NCI-H226 (cell line): ENCODE results near the gene CRIM1.

Experiments
- DNase-seq: peaks from one replicate; pipeline ENCODE4 v3.0.0-alpha.2; 2015

Gene CRIM1

DNA sequence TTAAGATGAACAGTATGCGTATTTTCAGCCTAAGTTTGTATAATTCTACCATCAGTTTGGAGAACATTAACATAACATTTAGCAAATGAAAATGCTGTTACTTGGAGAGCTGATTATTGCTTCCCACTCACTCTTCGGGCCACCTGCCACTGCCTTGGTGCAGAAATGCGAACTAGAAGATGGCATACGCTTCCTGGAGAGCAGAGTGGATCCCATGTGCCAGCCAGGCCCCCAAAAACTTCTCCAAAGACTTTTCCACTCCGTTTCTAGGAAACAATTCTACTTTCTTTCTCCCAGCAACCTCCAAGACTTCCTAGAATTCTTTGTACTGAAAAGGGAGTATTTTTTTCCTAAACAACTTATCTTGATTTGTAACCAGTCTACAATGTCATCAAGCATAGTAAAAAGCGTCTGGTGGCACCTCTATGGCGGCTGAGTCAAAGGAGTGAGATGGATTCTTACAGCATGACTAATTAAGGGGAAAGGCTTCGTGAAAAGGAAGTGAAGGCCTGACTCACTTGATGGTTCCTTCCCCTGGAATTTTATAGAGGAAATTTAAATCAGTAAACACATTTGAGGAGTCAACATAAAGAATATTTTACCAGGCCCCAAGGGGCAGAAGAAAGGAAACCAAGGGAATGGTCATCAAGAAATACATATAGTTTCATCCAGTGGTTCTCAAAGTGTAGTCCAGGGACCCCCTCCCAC is 205.8 kb downstream of the CRIM1 start:
- peak; percentile 93 for DNase-seq

DNA sequence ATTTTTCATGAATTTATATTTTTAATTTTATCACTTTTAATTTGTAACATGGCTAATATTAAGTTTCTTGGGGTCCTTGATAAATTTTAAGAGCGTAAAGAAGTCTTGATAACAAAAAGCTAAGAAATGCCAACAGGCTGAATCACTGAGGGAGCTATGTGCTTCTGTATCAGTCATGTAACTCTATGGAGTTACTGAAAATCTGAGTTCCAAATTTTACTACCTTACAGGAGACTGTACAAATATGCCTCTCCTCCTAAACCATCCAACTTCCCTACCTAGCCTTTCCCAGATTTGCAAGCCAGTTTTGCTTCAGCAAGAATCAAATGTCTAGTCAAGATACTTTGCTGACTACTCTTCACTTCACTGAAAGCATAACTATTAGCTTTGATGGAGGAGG is 206.7 kb downstream of the CRIM1 start:
- DNase-seq, result peak; percentile 74

DNA sequence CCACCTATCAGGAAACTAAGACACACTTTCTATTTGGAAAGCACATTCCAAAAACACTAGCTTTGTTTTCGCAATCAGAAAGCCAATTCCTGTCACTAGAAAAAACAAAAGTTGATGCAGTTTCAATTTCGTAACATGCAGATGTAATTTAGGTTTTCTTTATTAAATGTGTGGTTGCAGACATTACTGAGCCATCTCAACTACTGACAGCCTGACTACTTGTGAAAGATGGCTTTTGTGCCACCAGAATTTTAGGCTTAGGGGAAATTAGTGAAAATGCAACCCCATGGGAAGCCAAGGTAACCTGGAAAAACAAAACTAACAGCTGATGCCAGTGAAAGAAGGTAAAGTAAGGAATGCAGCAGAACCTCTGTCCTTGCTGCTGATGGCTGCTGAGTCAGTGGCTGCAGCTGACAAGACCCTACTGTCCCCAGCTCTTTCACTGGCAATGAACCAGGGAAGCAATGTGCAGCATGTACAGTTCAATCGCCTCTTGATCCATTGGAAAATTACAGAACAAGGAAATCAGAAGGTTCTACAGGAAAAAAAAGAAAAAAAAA is 207.5 kb downstream of the CRIM1 start:
- DNase-seq, result peak; percentile 41

DNA sequence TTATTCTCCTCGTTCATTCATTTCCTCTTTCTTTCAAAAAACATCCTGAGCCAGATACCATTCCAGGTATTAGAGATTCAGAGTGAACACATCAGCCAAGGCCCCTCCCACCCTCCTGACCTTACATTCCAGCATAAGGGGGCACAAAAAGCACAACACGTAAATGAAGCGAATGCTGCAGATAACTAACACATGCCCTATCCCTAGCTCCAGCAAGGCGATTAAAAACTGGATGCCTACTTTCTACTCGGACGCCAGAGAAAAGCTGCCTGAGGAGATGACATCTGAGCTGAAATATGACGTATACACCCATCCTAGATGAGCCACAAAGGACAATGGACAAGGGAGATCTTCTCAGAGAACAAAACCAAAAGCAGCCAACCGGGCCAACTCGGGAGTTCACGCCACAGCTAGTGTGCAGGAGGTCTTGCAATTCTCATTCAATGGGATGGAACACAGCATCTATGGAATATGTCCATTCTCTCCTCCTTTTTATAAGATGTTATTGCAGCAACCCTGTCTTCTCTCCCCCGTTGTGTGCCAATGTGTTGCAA is 208.9 kb downstream of the CRIM1 start:
- no peak for DNase-seq

DNA sequence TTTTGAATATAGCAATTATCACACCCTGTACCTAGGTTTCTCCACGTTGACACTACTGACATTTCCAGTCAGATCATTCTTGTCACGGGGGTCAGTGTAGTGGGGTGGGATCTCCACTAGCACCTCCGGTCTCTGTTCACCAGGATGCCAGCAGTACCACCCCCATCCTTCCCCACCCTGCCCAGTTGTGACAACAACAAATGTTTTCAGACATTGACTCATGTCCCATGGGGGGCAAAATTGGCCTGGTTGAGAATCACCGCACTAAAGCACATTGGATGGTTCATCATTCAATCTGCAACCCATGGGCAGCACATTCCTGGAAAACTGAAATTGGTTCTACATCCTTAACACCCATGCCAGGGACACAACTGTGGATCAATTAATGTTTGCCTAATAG is 210.1 kb downstream of the CRIM1 start:
- no peak for DNase-seq

DNA sequence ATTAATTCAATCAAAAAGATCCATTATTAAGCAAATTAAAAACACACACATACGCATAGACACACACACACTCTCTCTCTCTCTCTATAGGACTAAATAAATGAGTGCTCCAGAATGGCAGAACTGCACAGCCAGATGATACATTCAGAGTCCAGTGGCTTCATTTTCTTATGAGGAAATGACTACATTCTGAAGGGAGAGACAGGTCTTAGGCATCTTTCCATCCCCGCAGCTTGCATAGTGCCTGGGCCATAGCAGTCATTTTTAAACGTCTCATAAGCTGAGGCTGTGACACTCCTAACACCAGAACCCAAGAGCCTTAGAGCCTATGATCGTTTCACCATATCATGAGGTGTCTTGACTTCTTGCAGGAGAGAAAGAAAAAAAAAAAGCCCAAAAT is 211.3 kb downstream of the CRIM1 start:
- DNase-seq, result no peak

DNA sequence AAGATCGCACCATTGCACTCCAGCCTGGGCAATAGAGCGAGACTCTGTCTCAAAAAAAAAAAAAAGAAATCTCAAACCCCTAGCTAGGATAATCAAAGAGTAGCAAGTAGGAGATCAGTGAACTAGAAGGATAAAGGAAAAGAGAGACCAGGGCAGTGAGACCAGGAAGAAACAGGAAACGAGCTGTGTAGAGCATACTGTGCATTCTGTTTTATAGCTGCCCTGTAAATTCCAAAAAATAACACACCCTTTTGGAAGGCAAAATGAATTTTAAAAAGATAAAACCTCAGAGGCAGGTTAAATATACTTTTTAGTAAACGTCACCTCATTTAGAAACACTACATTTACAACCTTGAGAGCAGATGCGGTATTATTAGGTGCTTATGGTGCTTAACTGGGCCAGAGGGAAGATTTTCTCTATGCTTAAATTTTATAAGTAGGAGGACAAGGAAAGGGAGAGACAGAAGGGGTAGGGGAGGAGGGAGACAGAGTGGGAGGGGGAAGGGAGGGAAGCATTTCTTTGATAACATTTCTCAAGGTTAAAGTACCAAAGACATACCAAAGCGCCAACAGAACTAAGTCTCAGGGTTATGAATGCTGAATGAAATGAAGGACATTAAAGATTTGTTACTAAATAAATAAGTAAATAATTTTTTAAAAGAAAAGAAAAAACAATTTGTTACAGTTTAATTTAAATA is 212.3 kb downstream of the CRIM1 start:
- DNase-seq, result peak; percentile 52

DNA sequence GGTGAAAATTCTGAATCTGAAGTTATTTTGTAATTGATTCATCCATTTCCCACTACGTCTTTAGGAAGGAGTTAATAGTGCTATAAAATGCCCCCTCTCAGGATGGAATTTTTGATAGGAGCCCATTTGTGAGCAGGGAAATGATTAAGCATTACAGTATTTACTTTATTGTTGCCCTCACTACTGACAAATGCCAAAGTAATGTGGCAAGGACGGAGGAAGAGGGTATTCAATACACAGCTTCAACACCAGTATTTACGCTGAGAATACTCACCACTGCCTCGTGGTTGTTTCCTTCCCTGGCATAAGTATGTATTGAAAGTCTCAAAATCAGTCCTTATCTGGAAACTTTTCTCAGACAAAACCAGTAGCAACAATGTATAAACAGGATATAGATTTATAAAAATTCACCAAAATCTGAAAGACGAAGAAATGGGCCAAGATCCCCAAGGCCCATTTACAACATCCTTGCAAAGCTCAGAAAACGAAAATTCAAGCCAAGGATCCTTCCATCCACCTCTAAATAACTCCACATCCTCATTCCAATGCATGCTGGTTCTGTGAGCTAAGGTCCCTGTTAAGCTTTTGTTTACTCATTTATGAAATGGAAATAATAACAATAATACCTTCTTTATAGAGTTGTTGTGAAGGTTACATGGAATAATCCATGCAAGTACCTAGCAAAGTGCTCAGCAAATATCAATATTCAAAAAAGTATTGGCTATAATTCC is 213.1 kb downstream of the CRIM1 start:
- DNase-seq, result peak; percentile 81

DNA sequence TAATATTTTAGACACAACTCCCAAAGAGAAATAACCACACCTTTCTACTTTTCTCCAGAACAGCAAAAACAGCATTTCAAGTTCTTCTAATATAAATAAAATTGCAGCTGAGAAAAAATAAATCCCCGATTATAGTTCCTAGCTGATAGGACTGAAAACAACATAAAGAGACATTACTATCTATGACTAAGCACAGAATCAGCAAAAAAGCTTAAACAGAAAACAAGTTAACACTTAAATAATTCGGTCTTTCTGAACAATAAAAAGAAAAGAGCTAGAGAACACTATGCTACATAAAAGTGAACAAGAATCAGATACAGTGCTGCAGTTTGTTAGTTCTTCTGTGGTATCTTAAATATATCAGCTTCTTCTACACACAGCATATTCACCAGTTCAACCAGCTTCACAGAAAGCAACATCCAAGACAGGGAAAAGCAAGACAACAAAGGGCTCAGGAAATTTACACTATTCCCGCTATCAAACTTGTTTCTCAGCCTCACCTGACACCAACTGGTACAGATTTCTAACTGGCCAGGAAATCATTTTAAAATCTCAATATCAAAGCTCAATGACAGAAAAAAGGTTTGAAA is 213.8 kb downstream of the CRIM1 start:
- peak; percentile 66 for DNase-seq

DNA sequence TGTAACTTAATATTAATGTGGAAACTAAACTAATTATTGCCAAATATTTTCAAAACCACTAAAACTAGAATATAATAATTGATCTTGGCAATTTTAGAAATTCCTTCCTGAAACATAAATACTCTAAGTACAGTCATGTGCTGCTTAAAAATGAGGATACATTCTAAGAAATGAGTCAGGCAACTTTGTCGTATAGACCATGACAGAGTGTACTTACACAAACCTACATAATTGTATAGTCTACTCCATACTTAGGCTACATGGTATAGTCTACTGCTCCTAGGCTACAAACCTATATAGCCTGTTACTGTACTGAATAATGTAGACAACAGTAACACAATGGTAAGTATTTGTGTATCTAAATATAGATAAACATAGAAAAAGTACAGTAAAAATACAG is 214.8 kb downstream of the CRIM1 start:
- no peak for DNase-seq

DNA sequence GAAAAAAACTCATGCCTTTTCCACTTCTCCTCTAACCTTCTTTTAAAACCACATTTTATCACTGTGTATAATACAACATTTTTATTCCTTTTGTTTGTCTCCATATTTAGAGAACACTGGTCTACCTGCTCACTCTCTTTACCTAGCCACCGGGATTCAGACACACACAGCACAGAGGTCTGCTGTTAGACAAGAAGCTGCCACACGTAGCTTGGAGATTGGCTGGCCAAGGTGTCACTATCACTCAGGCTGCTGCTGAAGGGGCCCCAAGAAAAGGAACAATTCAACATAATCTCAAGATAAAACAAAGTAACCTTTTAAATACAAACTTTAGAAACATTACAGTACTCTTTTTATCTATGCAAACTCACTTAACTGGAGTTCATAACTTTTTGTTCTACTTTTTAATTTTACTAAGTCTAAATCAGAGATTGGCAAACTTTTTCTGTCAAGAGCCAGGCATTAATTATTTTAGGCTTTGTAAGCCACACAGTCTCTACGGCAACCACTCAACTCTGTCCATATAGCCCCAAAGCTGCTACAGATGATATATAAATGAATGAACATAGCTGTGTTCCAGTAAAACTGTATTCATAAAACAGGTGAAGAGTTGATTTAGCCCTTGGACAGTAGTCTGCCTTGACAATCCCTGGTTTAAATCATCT is 216.6 kb downstream of the CRIM1 start:
- no peak for DNase-seq

DNA sequence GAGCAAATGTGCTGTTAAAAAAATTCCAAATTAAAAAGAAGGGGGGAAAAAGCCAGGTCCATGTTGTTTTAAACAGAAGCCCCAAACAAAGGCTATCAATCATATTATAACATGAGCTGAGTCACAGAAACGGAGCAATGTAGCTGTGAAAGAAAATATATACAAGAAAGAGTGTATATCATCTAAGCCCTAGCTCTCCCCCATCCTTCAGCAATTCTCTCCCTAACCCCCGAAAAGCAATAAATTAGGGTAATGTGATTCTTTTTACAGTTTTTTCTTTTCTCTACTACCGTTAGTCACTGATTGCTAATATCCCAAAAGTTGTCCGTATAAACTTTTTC is 217.1 kb downstream of the CRIM1 start:
- no peak for DNase-seq

DNA sequence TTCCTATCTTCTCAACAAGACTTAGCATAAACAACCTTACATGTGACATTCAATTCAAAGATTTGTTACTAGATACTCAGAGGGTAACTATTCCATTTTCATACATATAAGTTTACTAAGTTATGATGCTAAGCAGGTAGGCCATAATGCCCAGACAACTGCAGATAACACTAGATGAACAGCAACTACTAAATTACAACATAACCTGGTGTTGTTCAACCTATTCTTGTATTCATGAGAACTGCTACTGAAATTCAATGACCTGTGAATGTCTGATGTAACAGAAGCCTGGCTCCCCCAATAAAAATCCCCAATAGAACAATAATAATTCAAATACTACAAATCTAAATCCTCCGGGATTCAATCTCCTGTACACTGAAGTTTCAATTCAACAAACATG is 217.6 kb downstream of the CRIM1 start:
- no peak for DNase-seq

DNA sequence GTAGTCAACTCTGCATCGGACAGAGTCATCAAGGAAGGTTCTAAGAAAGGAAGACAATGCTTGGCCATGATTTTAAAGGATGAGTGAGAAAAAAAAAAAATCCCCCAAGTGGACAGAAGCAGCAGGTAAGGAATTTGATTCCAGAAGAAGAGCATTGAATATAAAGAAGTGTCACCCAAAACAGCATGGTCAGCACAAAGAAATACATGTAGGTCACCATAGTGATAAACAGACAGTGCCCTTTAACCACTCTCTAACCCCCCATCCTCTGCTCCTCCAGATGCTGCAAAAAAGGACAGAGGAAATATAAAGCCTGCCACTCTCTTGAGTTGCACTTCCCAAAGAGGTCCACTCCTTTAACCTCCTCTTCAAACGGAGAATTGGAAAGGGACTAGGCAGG is 219.0 kb downstream of the CRIM1 start:
- no peak for DNase-seq

DNA sequence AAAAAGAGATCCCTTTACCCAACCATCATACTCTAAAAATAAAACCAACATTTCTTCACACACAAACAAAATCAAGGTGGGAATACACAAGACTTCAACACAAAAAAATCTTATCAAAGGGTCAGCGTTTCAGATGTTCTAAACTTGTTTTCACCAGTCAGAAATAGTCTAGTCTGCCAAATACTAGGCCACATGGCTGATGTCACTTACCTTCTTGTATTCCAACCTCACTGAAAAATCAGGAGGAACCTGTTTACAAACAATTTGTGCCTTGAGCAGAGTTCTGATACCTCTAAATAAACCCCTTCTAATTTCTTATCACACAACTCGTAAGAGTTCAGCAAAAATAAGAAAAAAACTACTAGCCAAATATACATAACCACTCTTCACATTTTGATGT is 222.3 kb downstream of the CRIM1 start:
- no peak for DNase-seq

DNA sequence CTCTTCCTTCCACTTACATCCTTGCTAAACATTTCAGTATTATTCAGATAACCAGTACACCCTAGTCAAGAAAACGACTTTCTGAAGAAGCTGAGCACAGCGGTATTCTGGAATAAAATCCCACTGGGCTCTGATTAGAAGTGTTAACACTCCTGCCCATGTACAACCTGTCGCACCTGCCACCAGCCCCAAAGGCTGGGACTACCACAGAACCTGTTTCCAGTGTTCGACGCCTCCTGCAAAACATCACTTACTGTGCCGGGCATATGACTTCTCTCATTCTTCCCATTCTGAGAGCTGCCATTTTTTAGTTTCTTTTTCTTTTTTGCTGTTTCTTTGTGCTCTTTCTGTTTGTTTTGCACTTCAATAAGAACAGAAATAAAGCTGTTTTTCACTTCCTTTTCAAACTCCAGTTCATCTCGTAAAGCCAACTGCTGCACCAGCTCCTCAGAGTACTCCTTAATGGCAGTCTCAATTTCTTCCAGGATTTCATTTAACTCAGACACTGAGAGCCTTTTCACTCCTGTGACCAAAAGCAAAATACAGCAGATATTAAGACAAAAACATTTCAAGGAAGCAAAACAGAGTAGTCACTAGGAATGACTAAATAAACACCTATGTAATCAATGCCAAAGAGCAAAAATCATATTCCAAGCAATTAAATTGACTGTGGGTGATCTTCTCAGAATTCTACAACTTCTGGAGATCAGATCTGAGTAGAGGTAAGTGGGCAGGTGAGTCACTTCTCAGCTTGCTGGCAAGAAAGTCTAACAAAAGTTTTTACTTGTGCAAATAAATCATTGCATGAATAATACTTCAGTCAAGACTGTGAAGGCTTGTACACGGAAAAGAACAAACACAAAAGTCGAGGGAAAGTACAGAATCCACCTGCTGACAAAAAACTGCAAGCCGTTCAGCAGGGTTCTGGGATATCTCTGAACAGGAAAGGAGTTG is 223.0 kb downstream of the CRIM1 start:
- DNase-seq, result no peak

DNA sequence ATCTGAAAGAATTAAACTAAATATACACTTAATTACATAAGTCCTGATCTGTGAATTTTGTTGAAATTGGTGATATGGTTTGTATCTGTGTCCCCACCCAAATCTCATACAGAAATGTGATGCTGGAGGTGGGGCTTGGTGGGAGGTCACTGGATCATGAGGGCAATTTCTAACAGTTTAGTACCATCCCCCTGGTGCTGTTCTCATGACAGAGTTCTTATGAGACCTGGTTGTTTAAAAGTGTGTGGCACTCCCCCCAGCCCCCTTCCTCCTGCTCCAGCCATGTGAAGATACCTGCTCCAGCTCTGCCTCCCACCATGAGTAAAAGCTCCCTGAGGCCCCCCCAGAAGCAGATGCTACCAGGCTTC is 223.7 kb downstream of the CRIM1 start:
- DNase-seq, result no peak

DNA sequence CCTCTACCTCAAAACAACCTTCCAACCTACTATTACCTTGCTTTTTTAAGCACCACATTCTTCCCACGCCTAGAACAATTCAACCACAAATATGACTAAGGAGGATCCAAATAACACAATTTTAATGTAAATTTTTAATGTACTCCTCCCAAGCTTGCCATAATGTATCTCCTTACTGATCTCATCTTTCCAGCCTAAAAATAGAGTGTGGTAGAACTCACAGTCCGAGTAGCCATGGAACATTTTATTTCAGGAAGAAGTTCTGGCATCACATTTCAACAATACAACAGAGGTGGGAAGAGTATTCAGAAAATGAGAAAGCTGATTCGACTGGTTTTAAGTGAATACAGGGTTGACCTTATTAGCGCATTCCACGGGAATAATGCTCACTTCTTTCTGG is 227.0 kb downstream of the CRIM1 start:
- DNase-seq, result no peak

DNA sequence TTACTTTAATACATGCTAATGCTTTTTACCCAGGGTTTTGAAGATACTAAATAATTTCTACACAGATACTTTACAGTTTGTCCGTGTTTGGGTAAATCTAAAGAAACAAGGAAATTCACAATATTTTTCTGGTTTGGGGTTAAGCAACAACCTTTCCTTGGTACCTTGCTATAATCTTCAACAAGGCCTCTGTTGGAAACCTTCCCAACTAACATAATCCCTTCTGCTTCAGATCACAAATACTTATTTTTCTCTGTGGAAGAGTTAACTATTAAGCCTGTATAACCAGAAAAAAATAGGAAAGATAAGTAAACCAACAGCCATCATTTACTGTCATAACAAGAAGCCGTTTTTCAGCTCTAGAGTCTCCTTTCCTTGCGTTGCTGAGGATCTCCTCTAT is 227.4 kb downstream of the CRIM1 start:
- DNase-seq, result no peak

DNA sequence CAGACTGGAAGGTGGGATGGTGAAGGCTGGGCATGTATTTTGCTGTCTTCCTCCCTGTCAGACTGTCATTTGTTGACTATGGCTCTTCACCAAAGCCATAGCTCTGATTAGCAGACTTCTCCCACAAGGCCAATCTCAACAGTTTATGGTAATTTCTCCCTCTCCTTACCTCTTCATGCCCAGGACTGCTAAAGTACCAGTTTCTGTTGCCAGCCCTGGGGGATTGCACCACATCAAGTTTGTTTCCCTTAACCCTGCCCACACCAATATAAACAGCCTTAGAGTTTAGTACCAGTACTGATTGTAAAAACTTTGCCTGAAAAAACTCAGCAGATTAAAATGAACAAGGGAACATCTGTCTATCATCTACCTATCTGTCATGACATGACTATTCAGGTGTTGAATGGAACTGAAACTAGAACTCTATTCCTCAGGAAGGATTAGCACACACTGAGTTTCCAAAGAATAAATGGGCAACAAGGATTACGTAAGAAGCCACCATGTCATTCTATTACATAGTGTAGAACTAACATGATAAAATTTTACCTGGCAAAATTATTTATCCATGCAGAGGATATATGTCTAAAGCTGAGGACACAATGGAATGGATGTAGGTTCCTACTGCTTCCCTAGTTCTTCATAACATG is 228.7 kb downstream of the CRIM1 start:
- DNase-seq, result no peak

DNA sequence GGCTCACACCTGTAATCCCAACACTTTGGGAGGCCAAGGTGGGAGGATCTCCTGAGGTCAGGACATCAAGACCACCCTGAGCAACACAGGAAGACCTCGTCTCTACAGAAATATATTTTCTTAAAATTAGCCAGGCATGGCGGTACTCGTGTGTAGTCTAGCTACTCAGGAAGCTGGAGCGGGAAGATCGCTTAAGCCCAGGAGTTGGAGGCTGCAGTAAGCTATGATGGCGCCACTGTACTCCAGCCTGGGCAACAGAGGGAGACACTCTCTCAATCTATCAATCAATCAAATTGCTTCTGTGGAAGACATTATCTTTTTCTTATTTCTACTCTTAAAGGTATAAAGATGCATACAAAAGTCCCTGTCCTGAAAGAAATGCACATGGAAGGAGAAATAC is 231.1 kb downstream of the CRIM1 start:
- DNase-seq, result no peak
